ENCODE results near the gene RELN.

RELN gene

DNA sequence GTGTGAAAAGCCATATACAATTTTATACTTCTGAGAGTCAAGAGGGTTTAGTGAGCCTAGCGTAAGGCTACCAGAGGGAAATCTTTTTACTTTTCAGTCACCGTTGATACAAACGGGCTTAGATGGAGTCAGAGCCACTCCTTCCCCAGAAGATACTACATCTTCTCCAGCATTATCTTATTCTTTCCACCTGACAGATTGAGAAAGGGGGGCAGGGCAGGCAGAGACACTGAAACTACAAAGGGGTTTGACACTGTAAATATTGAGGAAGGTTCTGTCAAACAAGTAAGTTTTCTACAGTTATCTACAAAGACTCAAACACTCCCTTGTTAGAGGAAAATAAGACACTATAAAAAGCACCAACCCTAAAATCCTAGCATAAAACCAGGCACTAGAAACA lies 100.0 kb downstream of the RELN start:
- no peak overlapping the region for H3K4me3 ChIP-seq (ENCODE audit: low read length)
- DNase-seq (ENCODE audit: low read depth): no peak
- TF ChIP-seq, protein P1, sequence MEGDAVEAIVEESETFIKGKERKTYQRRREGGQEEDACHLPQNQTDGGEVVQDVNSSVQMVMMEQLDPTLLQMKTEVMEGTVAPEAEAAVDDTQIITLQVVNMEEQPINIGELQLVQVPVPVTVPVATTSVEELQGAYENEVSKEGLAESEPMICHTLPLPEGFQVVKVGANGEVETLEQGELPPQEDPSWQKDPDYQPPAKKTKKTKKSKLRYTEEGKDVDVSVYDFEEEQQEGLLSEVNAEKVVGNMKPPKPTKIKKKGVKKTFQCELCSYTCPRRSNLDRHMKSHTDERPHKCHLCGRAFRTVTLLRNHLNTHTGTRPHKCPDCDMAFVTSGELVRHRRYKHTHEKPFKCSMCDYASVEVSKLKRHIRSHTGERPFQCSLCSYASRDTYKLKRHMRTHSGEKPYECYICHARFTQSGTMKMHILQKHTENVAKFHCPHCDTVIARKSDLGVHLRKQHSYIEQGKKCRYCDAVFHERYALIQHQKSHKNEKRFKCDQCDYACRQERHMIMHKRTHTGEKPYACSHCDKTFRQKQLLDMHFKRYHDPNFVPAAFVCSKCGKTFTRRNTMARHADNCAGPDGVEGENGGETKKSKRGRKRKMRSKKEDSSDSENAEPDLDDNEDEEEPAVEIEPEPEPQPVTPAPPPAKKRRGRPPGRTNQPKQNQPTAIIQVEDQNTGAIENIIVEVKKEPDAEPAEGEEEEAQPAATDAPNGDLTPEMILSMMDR (IDR thresholded peaks at IDR 0.05; ENCODE audit: insufficient read depth, low read depth, low read length, missing control alignments): no peak

GRCh38 chr7:103888603-103889153 lies 100.8 kb downstream of the RELN start:
- H3K4me3 ChIP-seq (ENCODE audit: low read length): no peak overlapping the region
- TF ChIP-seq, protein P1 (IDR thresholded peaks at IDR 0.05; ENCODE audit: insufficient read depth, low read depth, low read length, missing control alignments): no peak
- DNase-seq (ENCODE audit: low read depth): no peak

- TF ChIP-seq, protein P1 (IDR thresholded peaks at IDR 0.05; ENCODE audit: insufficient read depth, low read depth, low read length, missing control alignments): no peak
- DNase-seq (ENCODE audit: low read depth): no peak
- no peak overlapping the region for H3K4me3 ChIP-seq (ENCODE audit: low read length)
Observed at GRCh38 chr7:103887853-103888602, 101.4 kb downstream of the RELN start.

GRCh38 chr7:103887050-103887449 lies 102.4 kb downstream of the RELN start:
- no peak overlapping the region for H3K4me3 ChIP-seq (ENCODE audit: low read length)
- DNase-seq (ENCODE audit: low read depth): no peak
- TF ChIP-seq, protein P1 (IDR thresholded peaks at IDR 0.05; ENCODE audit: insufficient read depth, low read depth, low read length, missing control alignments): no peak

DNA sequence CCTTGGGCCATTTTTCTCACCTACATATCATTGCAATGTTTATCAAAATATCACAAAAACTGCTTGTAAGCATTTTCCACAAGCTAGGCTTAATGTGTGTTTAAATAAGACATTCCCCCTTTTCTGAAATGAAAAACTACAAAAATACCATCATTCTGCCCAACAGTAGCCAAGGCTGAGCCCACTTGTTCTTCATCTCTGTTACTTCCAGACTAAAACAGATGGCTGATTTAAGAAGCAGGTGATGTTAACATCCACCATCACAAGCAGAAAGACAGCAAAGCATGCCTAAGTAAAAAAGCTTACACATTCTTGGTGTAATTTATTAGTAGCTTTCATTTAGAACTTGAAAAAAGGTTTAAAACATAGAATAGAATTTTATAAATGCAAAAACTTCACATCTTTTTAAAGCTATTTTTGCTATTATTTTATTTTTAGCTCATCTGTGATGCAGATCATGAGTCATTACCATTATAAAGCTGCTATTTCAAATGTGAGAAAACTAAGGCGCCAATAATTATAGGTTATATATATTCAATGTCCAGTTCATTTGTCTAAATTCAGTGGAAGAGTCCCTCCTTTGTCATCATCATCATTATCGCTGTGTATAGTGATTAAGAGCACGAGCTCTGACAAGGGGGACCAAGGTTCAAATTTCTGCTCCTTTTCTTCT lies 109.4 kb downstream of the RELN start:
- no peak overlapping the region for H3K4me3 ChIP-seq (ENCODE audit: low read length)
- no peak for DNase-seq (ENCODE audit: low read depth)
- TF ChIP-seq, protein P1 (IDR thresholded peaks at IDR 0.05; ENCODE audit: insufficient read depth, low read depth, low read length, missing control alignments): no peak

DNA sequence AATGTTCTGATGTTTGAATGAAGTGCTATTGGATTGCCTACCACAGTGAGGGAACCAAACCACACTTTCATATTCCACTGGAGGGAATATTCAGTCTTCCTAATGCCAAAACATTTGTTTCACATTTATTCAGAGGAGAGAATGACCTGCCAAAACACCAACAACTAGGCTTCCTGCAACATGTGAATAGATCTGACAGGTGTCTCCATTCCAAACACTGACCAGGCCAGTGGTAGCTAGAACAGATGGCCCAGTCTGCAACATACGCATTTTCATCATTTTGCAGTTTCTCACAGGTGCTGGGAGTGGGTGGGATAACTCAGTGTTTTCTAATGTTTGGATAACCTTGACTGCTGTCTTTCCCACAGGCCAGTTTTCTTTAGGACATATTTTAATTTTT lies 110.0 kb downstream of the RELN start:
- no peak for DNase-seq (ENCODE audit: low read depth)
- TF ChIP-seq, protein P1 (IDR thresholded peaks at IDR 0.05; ENCODE audit: insufficient read depth, low read depth, low read length, missing control alignments): no peak
- H3K4me3 ChIP-seq (ENCODE audit: low read length): no peak overlapping the region

Measured in epithelial cell of esophagus (primary cell).